Measurements from ENCODE around the gene MT1F. TPM values are rescaled to one million over a fixed set of nuclear protein-coding genes. Genes with fewer than 3 reads are reported as not detected.
"Not testable (repeated sequence)": the region's sequence is repeated elsewhere in the genome, so short reads cannot be mapped to it uniquely, and the experiment has no call there.

MT1F gene
- total RNA-seq, 4 donors from 2014 or later, result 3.2 TPM; not detected in 3

- no peaks in the 10 kb centered on the region for H3K36me3 ChIP-seq
- DNase-seq, result no peak
- in situ Hi-C loops (cut with MboI; ENCODE audit: low sequenced_read_pairs in 4 of 4), result no loop called here
- peak overlapping the region in 1 of 4 donors; percentile 77 for H3K27ac ChIP-seq
- no peaks in the 10 kb centered on the region for H3K27me3 ChIP-seq
- peak overlapping the region in 1 of 4 donors; percentile 47 for H3K4me3 ChIP-seq
- intact Hi-C loops (cut with DNase I; ENCODE audit: low total_unique reads), result no loop called here
- H3K4me1 ChIP-seq, result peaks cover 9 to 19% of the 10 kb centered on the region in 2 donors
- no peak for TF ChIP-seq POLR2A (IDR thresholded peaks at IDR 0.05)
- TF ChIP-seq CTCF (IDR thresholded peaks at IDR 0.05 in 4 of 5, conservative IDR thresholded peaks at IDR 0.05 in 1 of 5), result no peak
- H3K9me3 ChIP-seq, result no peaks in the 10 kb centered on the region
- ATAC-seq, result no peak
These were observed 39.6 kb upstream of the MT1F start for GRCh38 chr16:56618138-56618537.

GRCh38 chr16:56620339-56620897, 37.3 kb upstream of the MT1F start:
- H3K36me3 ChIP-seq, result no peaks in the 10 kb centered on the region
- in situ Hi-C loops (cut with MboI; ENCODE audit: low sequenced_read_pairs in 4 of 4), result no loop called here
- intact Hi-C loops (cut with DNase I; ENCODE audit: low total_unique reads), result no loop called here
- no peaks in the 10 kb centered on the region for H3K9me3 ChIP-seq
- H3K4me1 ChIP-seq, result peaks cover 9 to 25% of the 10 kb centered on the region in 2 donors
- ATAC-seq (no peak), DNase-seq (no peak)
- no peaks in the 10 kb centered on the region for H3K27me3 ChIP-seq
- H3K4me3 ChIP-seq, result no peak overlapping the region
- TF ChIP-seq POLR2A (IDR thresholded peaks at IDR 0.05), result no peak
- TF ChIP-seq CTCF (IDR thresholded peaks at IDR 0.05 in 4 of 5, conservative IDR thresholded peaks at IDR 0.05 in 1 of 5), result no peak
- H3K27ac ChIP-seq, result no peak overlapping the region

GRCh38 chr16:56621665-56622445, 35.9 kb upstream of the MT1F start:
- H3K36me3 ChIP-seq; H3K27me3 ChIP-seq; ATAC-seq; H3K9me3 ChIP-seq; in situ Hi-C loops (cut with MboI; ENCODE audit: low sequenced_read_pairs in 4 of 4); H3K27ac ChIP-seq; H3K4me3 ChIP-seq; DNase-seq; intact Hi-C loops (cut with DNase I; ENCODE audit: low total_unique reads): not testable (repeated sequence)
- H3K4me1 ChIP-seq, result peaks cover 19 to 34% of the 10 kb centered on the region in 2 donors

- H3K4me3 ChIP-seq; H3K27ac ChIP-seq; H3K9me3 ChIP-seq; ATAC-seq; intact Hi-C loops (cut with DNase I; ENCODE audit: low total_unique reads); DNase-seq; in situ Hi-C loops (cut with MboI; ENCODE audit: low sequenced_read_pairs in 4 of 4); H3K36me3 ChIP-seq; H3K27me3 ChIP-seq: not testable (repeated sequence)
- H3K4me1 ChIP-seq, result peaks cover 18 to 26% of the 10 kb centered on the region in 2 donors
These were observed 34.6 kb upstream of the MT1F start for GRCh38 chr16:56623184-56623583.

DNA sequence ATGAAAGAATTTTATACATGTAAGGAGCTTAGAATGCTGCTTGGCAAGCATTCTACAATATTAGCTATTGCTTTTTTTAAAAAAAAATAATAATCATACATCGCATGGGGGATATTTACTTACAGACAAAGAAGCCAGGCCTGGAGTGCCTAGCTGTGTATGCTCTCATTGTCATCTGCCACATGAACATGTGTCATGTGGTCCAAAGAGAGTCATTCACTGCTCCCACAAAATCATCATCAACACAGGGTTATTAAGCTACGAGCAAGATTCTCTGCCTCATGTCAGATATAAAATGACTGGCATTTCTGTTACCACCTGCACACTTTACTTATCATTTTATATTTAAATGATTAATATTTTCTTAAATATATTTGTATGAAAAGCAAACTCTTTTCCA, 34.1 kb upstream of the MT1F start:
- DNase-seq (no peak), ATAC-seq (no peak)
- in situ Hi-C loops (cut with MboI; ENCODE audit: low sequenced_read_pairs in 4 of 4) (no loop called here), intact Hi-C loops (cut with DNase I; ENCODE audit: low total_unique reads) (no loop called here)
- no peaks in the 10 kb centered on the region for H3K27me3 ChIP-seq
- no peak overlapping the region for H3K27ac ChIP-seq
- peaks cover 18 to 23% of the 10 kb centered on the region in 2 donors for H3K4me1 ChIP-seq
- H3K9me3 ChIP-seq, result no peaks in the 10 kb centered on the region
- no peak for TF ChIP-seq POLR2A (IDR thresholded peaks at IDR 0.05)
- TF ChIP-seq CTCF (IDR thresholded peaks at IDR 0.05 in 4 of 5, conservative IDR thresholded peaks at IDR 0.05 in 1 of 5), result no peak
- no peaks in the 10 kb centered on the region for H3K36me3 ChIP-seq
- H3K4me3 ChIP-seq, result no peak overlapping the region

All from gastrocnemius medialis (tissue), 4 donors.